GM18519 (cell line): ENCODE results near the gene SRSF3.
"Not testable (repeated sequence)": the region's sequence is repeated elsewhere in the genome, so short reads cannot be mapped to it uniquely, and the experiment has no call there.

Experiments used
- ATAC-seq: cut with Tn5 transposase; IDR thresholded peaks from one replicate; pipeline ENCODE4 v1.9.1; 2021; ENCODE audit warnings: mild to moderate bottlenecking, moderate library complexity; ENCODE audit not compliant: unreplicated experiment, low FRiP score

SRSF3 gene

GRCh38 chr6:36572353-36573311 lies 21.5 kb upstream of the SRSF3 start:
- ATAC-seq, result not testable (repeated sequence)

- ATAC-seq, result no peak
Observed at GRCh38 chr6:36574679-36575078, 19.5 kb upstream of the SRSF3 start.

GRCh38 chr6:36576578-36576977 lies 17.6 kb upstream of the SRSF3 start:
- ATAC-seq, result no peak

- ATAC-seq, result no peak
Observed at GRCh38 chr6:36577301-36577700, 16.9 kb upstream of the SRSF3 start.

GRCh38 chr6:36578030-36578429 lies 16.1 kb upstream of the SRSF3 start:
- ATAC-seq, result no peak

- ATAC-seq, result no peak
Observed at GRCh38 chr6:36578431-36578830, 15.7 kb upstream of the SRSF3 start.

- ATAC-seq, result no peak
Observed at GRCh38 chr6:36580184-36580526, 14.0 kb upstream of the SRSF3 start.

GRCh38 chr6:36581716-36582115 lies 12.4 kb upstream of the SRSF3 start:
- no peak for ATAC-seq

- no peak for ATAC-seq
Observed at GRCh38 chr6:36586606-36587005, 7.6 kb upstream of the SRSF3 start.

GRCh38 chr6:36589025-36589400 lies 5.1 kb upstream of the SRSF3 start:
- not testable (repeated sequence) for ATAC-seq

GRCh38 chr6:36590237-36590636 lies 3.9 kb upstream of the SRSF3 start:
- ATAC-seq, result no peak

- ATAC-seq, result no peak
Observed at GRCh38 chr6:36592221-36592655, 1.9 kb upstream of the SRSF3 start.

GRCh38 chr6:36593569-36594028 lies 563 bp upstream of the SRSF3 start:
- peak; percentile 6 for ATAC-seq

GRCh38 chr6:36594816-36595643 lies 868 bp downstream of the SRSF3 start:
- no peak for ATAC-seq

- no peak for ATAC-seq
Observed at GRCh38 chr6:36596356-36596755, 2.2 kb downstream of the SRSF3 start.

GRCh38 chr6:36597775-36598174 lies 3.6 kb downstream of the SRSF3 start:
- ATAC-seq, result no peak

- ATAC-seq, result no peak
Observed at GRCh38 chr6:36598326-36598725, 4.2 kb downstream of the SRSF3 start.

GRCh38 chr6:36598739-36599318 lies 4.7 kb downstream of the SRSF3 start:
- no peak for ATAC-seq

- ATAC-seq, result no peak
Observed at GRCh38 chr6:36599791-36600209, 5.6 kb downstream of the SRSF3 start.

GRCh38 chr6:36600564-36601146 lies 6.5 kb downstream of the SRSF3 start:
- no peak for ATAC-seq

GRCh38 chr6:36601818-36602217 lies 7.7 kb downstream of the SRSF3 start:
- not testable (repeated sequence) for ATAC-seq
